B cell (primary cell): ENCODE results near the gene BUB1B.

Experiments
- CTCF ChIP-seq: fragments of 200-600 bp; IDR thresholded peaks from one replicate; pipeline ENCODE4 v1.8.0; 2022; ENCODE audit warnings: antibody characterized with exemption, mild to moderate bottlenecking
- EZH2 ChIP-seq: IDR thresholded peaks from 2 replicates; pipeline ENCODE4 v1.6.1; 2012; ENCODE audit warnings: borderline replicate concordance, low read depth, mild to moderate bottlenecking, moderate library complexity, low read length; ENCODE audit not compliant: insufficient read depth, poor library complexity, severe bottlenecking

GRCh38 chr15:40137303-40138200 is 23.3 kb upstream of the BUB1B start:
- TF ChIP-seq EZH2 (no peak), CTCF (no peak)
